Small intestine (tissue), 4 donors: ENCODE measurements around the gene SPCS3. TPM values are rescaled to one million over a fixed set of nuclear protein-coding genes. Genes with fewer than 3 reads are reported as not detected.

ENCODE experiments used
- polyA plus RNA-seq, 4 donors: library from polyadenylated mRNA; stranded (reverse) in 3 of 4; unstranded in 1 of 4; fragments of 200-250 nt in 3 of 4; fragments of 120-200 nt in 1 of 4; gene quantifications; one replicate each; pipeline versions ENCODE4 v1.2.1 to v1.2.3, GENCODE V29; 2013
- donor health status: healthy with polysubstance abuse.
- donor health status: Bipolar disorder and iron deficiency.
- donor health status: healthy.

The SPCS3 gene
- polyA plus RNA-seq, 4 donors: 11.9 to 58.0 (median 27.2) TPM

Other genes starting within 250 kb of the SPCS3 start
- under 1 TPM in 1 of 4 donors, not detected in 3; 0.07 TPM for gene SPATA4, start 124.4 kb upstream of the SPCS3 start, polyA plus RNA-seq
- 1 to 10 TPM in 1 of 4 donors, under 1 TPM in 3; 0.01 to 2.0 (median 0.52) TPM for gene ASB5, start 50.7 kb upstream of the SPCS3 start, polyA plus RNA-seq